ENCODE data around the gene RC3H2.

Gene RC3H2

DNA sequence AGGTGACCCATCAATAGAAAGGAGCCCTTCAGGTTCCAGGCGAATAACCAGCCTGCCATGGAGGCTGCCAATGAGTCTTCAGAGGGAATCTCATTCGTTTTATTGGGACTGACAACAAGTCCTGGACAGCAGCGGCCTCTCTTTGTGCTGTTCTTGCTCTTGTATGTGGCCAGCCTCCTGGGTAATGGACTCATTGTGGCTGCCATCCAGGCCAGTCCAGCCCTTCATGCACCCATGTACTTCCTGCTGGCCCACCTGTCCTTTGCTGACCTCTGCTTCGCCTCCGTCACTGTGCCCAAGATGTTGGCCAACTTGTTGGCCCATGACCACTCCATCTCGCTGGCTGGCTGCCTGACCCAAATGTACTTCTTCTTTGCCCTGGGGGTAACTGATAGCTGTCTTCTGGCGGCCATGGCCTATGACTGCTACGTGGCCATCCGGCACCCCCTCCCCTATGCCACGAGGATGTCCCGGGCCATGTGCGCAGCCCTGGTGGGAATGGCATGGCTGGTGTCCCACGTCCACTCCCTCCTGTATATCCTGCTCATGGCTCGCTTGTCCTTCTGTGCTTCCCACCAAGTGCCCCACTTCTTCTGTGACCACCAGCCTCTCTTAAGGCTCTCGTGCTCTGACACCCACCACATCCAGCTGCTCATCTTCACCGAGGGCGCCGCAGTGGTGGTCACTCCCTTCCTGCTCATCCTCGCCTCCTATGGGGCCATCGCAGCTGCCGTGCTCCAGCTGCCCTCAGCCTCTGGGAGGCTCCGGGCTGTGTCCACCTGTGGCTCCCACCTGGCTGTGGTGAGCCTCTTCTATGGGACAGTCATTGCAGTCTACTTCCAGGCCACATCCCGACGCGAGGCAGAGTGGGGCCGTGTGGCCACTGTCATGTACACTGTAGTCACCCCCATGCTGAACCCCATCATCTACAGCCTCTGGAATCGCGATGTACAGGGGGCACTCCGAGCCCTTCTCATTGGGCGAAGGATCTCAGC lies 104.8 kb downstream of the RC3H2 start, which contains the start of gene OR1K1:
TSS of gene OR1K1 (plus strand) at position 58 of the 995 bp plus-strand sequence. CDS start at position 58, 0 bp downstream.
- no peak for DNase-seq

DNA sequence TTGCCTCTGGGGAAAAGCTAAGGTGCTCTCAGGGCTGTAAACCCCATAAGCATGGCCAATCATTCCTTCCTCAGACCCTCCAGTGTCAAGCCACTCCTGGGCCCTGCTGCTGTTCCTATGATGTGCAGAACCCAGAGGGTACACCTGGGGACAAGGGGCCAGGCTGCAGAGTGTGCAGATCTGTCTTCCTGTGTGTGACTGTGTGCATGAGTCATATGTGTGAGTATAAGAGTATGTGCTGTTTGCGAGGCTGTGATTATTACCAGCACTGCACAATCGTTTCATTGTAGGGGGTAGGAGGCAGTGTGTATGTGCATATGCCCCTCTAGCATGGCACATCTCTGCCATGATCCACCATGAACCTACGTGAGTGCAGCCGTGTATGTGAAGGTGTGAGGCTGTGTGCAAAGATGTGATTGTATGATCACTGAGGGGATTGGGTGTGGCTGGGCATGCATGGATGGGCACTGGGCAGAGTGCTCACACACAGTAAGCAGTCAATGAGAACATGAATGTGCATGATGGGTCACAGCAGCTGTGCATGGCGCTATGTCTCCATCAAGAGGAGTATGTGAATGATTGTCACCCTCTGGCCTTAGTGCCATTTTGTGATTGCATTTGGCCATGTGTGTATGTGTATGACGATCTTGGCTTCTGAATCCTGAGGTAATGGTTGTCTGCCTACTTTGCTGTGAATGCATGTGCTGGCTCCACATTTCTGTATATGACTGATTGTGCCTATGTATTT lies 107.7 kb downstream of the RC3H2 start:
- DNase-seq = no peak

All from NCI-H1417 treated with DMSO at 0.1 percent for 48 hours (cell line).